Activated CD4-positive, alpha-beta memory T cell treated with anti-CD3 and anti-CD28 coated beads for 36 hours (primary cell): ENCODE results near the gene TPK1. TPM values are rescaled to one million over a fixed set of nuclear protein-coding genes. Genes with fewer than 3 reads are reported as not detected.

Experiments used
- CTCF ChIA-PET: fragments of 350-600 bp; sonication (Branson Sonifier 250); formaldehyde crosslinking; loops from one replicate; lab custom pipeline; 2021; ENCODE audit warnings: antibody characterized with exemption, inconsistent platforms; lab: Charles Lee
- POLR2A ChIA-PET: fragments of 350-600 bp; sonication (Branson Sonifier 250); formaldehyde crosslinking; loops from one replicate; lab custom pipeline; 2021; ENCODE audit warnings: antibody characterized with exemption; lab: Charles Lee
- DNase-seq: peaks from one replicate; pipeline ENCODE4 v3.0.0-alpha.2; 2020
- H3K27ac Mint-ChIP-seq: one replicate; pipeline ENCODE4 v1.8.0; 2021; ENCODE audit warnings: mixed read lengths
- H3K27me3 Mint-ChIP-seq: one replicate; pipeline ENCODE4 v1.8.0; 2021; ENCODE audit warnings: mixed read lengths
- H3K36me3 Mint-ChIP-seq: one replicate; pipeline ENCODE4 v1.8.0; 2021; ENCODE audit warnings: mixed read lengths
- H3K4me1 Mint-ChIP-seq: one replicate; pipeline ENCODE4 v1.8.0; 2021; ENCODE audit warnings: low read depth, mixed read lengths
- H3K4me3 Mint-ChIP-seq: one replicate; pipeline ENCODE4 v1.8.0; 2021; ENCODE audit warnings: mild to moderate bottlenecking, mixed read lengths
- H3K9me3 Mint-ChIP-seq: one replicate; pipeline ENCODE4 v1.8.0; 2021; ENCODE audit warnings: mixed read lengths
- intact Hi-C: fragments of 100-400 bp; cut with micrococcal nuclease; formaldehyde crosslinking; loops from one replicate; pipeline ENCODE4 v1.15.1; 2023
- total RNA-seq, 2 experiments: library from RNA; stranded (reverse); gene quantifications; one replicate each; pipeline ENCODE4 v1.2.3, GENCODE V29; 2021

Gene TPK1
- total RNA-seq, 2 experiments from 2014 or later = 19.1 to 26.0 TPM

- CTCF ChIA-PET = no interaction called here
- intact Hi-C loops = no loop called here
- DNase-seq = no peak
- Mint-ChIP-seq H3K4me1 (peaks cover 3% of the 10 kb centered on the region), H3K27ac (no peak overlapping the region), H3K9me3 (no peaks in the 10 kb centered on the region), H3K27me3 (no peaks in the 10 kb centered on the region), H3K36me3 (peaks cover 11% of the 10 kb centered on the region), H3K4me3 (no peak overlapping the region)
- POLR2A ChIA-PET = no interaction called here
Observed at GRCh38 chr7:144545330-144545729, 290.5 kb downstream of the TPK1 start.

DNA sequence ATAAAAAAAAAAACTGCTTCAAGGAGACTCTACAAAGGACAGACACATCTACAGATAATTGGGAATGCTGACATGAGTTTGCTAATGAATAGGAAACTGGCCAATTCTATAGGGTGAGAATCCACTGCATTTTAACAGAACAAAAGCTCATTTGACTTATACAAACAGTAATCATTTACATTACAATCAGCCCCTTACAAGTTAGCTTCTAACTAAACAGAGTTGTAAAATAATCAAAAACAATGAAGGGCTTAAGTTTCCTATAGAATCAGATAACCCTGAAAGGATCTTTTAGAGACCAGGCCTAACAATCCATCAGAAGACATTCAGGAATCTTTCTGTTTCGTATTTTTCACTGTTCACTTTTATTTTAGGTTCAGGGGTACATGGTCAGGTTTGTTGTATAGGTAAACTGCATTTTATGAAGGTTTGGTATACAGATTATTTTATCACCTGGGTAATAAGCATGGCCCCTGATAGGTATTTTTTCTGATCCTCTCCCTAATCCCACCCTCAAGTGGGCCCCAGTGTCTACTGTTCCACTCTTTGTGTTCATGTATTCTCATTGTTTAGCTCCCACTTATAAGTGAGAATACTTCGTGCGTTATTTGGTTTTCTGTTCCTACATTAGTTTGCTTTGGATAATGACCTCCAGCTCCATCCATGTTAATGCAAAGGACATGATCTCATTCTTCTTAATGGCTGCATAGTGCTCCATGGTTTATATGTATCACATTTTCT lies 301.0 kb downstream of the TPK1 start:
- CTCF ChIA-PET = no interaction called here
- intact Hi-C loops = no loop called here

GRCh38 chr7:144534196-144534595 lies 301.7 kb downstream of the TPK1 start:
- no peak for DNase-seq
- Mint-ChIP-seq H3K4me3 (no peak overlapping the region), H3K27me3 (no peaks in the 10 kb centered on the region), H3K27ac (no peak overlapping the region), H3K4me1 (peaks cover 5% of the 10 kb centered on the region), H3K9me3 (peaks cover 4% of the 10 kb centered on the region), H3K36me3 (peaks cover 18% of the 10 kb centered on the region)
- intact Hi-C loops = no loop called here
- ChIA-PET POLR2A (no interaction called here), CTCF (no interaction called here)

More for the DNA sequence above, 301.0 kb downstream of the TPK1 start:
- Mint-ChIP-seq H3K4me3 (no peak overlapping the region), H3K4me1 (no peaks in the 10 kb centered on the region), H3K27me3 (no peaks in the 10 kb centered on the region), H3K9me3 (peaks cover 4% of the 10 kb centered on the region), H3K27ac (no peak overlapping the region), H3K36me3 (peaks cover 18% of the 10 kb centered on the region)
- DNase-seq = no peak
- POLR2A ChIA-PET = no interaction called here

GRCh38 chr7:144531181-144531580 lies 304.7 kb downstream of the TPK1 start:
- peaks cover 12% of the 10 kb centered on the region for H3K36me3 Mint-ChIP-seq
- H3K27ac Mint-ChIP-seq = no peak overlapping the region
- DNase-seq = no peak
- ChIA-PET POLR2A (interaction anchor here (0.6 kb wide), 2 partner anchors 25 to 420 kb away, joined by 3 to 4 read pairs; no protein-coding TSS in a partner anchor), CTCF (no interaction called here)
- H3K27me3 Mint-ChIP-seq = no peaks in the 10 kb centered on the region
- peaks cover 4% of the 10 kb centered on the region for H3K9me3 Mint-ChIP-seq
- intact Hi-C loops = no loop called here
- peaks cover 8% of the 10 kb centered on the region for H3K4me1 Mint-ChIP-seq
- no peak overlapping the region for H3K4me3 Mint-ChIP-seq

- peaks cover 8% of the 10 kb centered on the region for H3K4me1 Mint-ChIP-seq
- H3K27ac Mint-ChIP-seq = no peak overlapping the region
- DNase-seq = no peak
Observed at GRCh38 chr7:144529269-144529926, 306.5 kb downstream of the TPK1 start.

GRCh38 chr7:144528536-144529045 lies 307.3 kb downstream of the TPK1 start:
- peaks cover 6% of the 10 kb centered on the region for H3K36me3 Mint-ChIP-seq
- peaks cover 2% of the 10 kb centered on the region for H3K9me3 Mint-ChIP-seq
- H3K27me3 Mint-ChIP-seq = no peaks in the 10 kb centered on the region
- H3K27ac Mint-ChIP-seq = no peak overlapping the region
- ChIA-PET CTCF (no interaction called here), POLR2A (no interaction called here)
- DNase-seq = no peak
- intact Hi-C loops = no loop called here
- peaks cover 8% of the 10 kb centered on the region for H3K4me1 Mint-ChIP-seq
- H3K4me3 Mint-ChIP-seq = no peak overlapping the region

More at GRCh38 chr7:144529269-144529926, 306.5 kb downstream of the TPK1 start:
- Mint-ChIP-seq H3K4me3 (no peak overlapping the region), H3K27me3 (no peaks in the 10 kb centered on the region), H3K9me3 (peaks cover 2% of the 10 kb centered on the region), H3K36me3 (peaks cover 6% of the 10 kb centered on the region)
- CTCF ChIA-PET = no interaction called here
- intact Hi-C loops = no loop called here
- POLR2A ChIA-PET = no interaction called here

GRCh38 chr7:144527051-144527471 lies 308.8 kb downstream of the TPK1 start:
- Mint-ChIP-seq H3K9me3 (no peaks in the 10 kb centered on the region), H3K27me3 (no peaks in the 10 kb centered on the region), H3K4me3 (no peak overlapping the region), H3K27ac (no peak overlapping the region), H3K4me1 (peaks cover 8% of the 10 kb centered on the region), H3K36me3 (peaks cover 3% of the 10 kb centered on the region)
- intact Hi-C loops = no loop called here
- ChIA-PET POLR2A (no interaction called here), CTCF (no interaction called here)
- no peak for DNase-seq

DNA sequence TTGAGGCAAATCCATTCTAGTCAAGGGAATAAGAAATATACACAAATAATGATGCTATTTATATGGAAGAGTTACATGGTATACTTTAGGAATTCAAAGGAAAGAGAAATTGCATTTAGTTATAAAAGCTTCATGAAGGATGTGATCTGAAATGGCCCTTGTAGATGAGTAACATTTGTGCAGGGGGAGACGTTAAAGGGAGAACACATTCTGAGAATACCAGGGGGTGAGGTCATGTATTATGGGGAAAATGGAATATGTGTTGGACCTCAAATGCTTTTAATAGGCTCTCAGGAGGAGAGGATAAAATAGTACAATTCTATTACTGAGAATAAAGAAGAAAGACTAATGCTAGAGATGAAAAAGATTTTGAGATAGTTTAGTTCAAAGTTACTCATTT lies 309.9 kb downstream of the TPK1 start:
- DNase-seq = no peak
- H3K27ac Mint-ChIP-seq = no peak overlapping the region
- H3K27me3 Mint-ChIP-seq = no peaks in the 10 kb centered on the region
- no peak overlapping the region for H3K4me3 Mint-ChIP-seq
- H3K36me3 Mint-ChIP-seq = peaks cover 3% of the 10 kb centered on the region
- H3K4me1 Mint-ChIP-seq = peaks cover 8% of the 10 kb centered on the region
- H3K9me3 Mint-ChIP-seq = no peaks in the 10 kb centered on the region
- intact Hi-C loops = no loop called here
- ChIA-PET CTCF (no interaction called here), POLR2A (no interaction called here)

DNA sequence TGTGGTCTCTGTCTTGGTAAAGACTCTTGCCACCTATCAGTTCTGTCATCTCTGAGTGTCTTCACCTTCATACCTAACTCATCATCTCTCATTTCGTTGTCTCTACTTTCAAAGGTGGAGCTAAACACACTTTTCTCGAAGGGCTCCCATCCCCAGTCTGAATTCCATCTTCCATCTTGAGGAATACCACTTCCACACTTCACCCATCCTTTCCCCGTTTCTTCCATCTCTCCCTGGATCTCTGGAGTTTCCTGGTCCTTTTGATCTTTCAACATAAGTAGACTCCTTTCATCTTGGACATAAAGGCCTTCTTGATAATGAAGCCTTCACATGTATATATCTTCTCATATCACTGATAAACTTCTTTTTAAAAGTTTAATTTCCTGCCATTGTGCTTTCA lies 311.6 kb downstream of the TPK1 start:
- Mint-ChIP-seq H3K9me3 (no peaks in the 10 kb centered on the region), H3K4me1 (peaks cover 6% of the 10 kb centered on the region), H3K27me3 (no peaks in the 10 kb centered on the region), H3K27ac (no peak overlapping the region), H3K36me3 (no peaks in the 10 kb centered on the region), H3K4me3 (no peak overlapping the region)
- POLR2A ChIA-PET = no interaction called here
- CTCF ChIA-PET = no interaction called here
- no peak for DNase-seq
- intact Hi-C loops = no loop called here

DNA sequence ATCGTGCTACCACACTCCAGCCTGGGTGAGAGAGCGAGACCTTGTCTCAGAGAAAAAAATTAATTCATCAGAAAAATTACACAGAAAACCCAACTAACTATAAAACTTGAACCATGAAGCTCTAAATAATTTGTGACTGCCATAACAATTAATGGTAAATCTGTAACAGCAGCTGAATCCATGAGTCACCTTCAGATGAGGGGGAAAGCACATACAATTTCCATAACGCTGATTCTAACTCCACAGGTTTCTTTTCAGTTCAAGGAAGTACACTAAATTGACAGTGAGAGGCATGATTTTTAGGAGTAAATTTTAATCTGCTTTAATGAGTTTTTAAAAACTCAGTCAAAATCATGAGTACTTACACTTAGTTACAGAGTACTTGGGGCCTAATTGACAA lies 312.2 kb downstream of the TPK1 start:
- intact Hi-C loops = no loop called here
- Mint-ChIP-seq H3K27me3 (no peaks in the 10 kb centered on the region), H3K36me3 (no peaks in the 10 kb centered on the region), H3K4me1 (peaks cover 6% of the 10 kb centered on the region), H3K9me3 (no peaks in the 10 kb centered on the region), H3K27ac (no peak overlapping the region), H3K4me3 (no peak overlapping the region)
- POLR2A ChIA-PET = no interaction called here
- DNase-seq = no peak
- CTCF ChIA-PET = no interaction called here

DNA sequence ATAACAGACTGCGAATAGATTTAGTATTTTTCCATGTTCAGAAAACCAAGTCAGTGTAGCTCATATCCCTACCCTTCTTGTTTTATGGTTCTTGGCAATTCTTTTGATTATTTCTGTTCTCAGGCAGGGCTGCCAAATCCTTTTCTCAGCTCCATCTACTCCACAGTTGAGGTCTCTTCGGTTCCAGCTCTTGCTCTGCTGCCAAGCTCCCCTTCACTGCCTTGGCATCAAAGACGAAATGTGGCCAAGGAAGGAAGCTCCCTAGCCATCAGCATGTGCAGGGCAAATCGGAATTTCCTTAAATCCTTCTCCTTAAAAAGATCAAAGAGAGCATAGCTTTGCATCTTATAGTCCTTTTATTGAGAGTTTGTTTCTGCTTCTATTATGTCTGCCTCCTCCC lies 315.9 kb downstream of the TPK1 start:
- H3K36me3 Mint-ChIP-seq = no peaks in the 10 kb centered on the region
- H3K4me3 Mint-ChIP-seq = no peak overlapping the region
- intact Hi-C loops = no loop called here
- no peaks in the 10 kb centered on the region for H3K9me3 Mint-ChIP-seq
- DNase-seq = no peak
- no peak overlapping the region for H3K27ac Mint-ChIP-seq
- POLR2A ChIA-PET = no interaction called here
- CTCF ChIA-PET = no interaction called here
- no peaks in the 10 kb centered on the region for H3K27me3 Mint-ChIP-seq
- peaks cover 22% of the 10 kb centered on the region for H3K4me1 Mint-ChIP-seq

DNA sequence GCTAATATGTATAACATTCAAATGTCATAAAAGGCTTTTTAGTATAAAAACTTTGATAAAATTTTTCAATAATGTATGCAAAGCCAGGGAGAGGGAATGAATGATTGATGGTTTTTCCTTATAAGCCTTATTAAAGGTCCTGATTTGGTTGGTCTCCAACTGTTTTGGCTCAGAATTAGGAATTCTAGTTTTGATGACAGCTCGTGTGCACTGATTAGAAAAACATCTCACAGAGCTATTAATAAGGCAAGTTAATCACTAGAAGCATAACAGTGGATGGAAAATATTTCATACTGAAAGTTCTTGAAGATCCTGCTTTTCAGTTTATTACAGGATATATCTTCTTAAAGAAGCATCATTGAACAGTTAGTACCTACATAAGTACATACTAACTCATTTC lies 317.5 kb downstream of the TPK1 start:
- intact Hi-C loops = no loop called here
- Mint-ChIP-seq H3K36me3 (no peaks in the 10 kb centered on the region), H3K4me3 (no peak overlapping the region)

More for the DNA sequence above, 317.5 kb downstream of the TPK1 start:
- Mint-ChIP-seq H3K27ac (no peak overlapping the region), H3K27me3 (no peaks in the 10 kb centered on the region), H3K9me3 (no peaks in the 10 kb centered on the region), H3K4me1 (peaks cover 22% of the 10 kb centered on the region)
- ChIA-PET CTCF (no interaction called here), POLR2A (no interaction called here)
- DNase-seq = no peak
